ENCODE data around the gene CATSPERZ. TPM values are rescaled to one million over a fixed set of nuclear protein-coding genes. Genes with fewer than 3 reads are reported as not detected.
A peak's percentile ranks its signal among the peaks of the same experiment; 100 is the strongest.

Gene CATSPERZ
- total and polyA plus RNA-seq, 2 donors, result 0.19 to 0.78 TPM

GRCh38 chr11:64284048-64284961, 15.9 kb upstream of the CATSPERZ start, which contains the start of gene BAD:
Gene BAD, minus strand, starts transcription at chr11:64284665. Its CDS starts 297 bp downstream, at chr11:64284368.
- peak within 1 kb of the TSS; percentile 69 to 73 for H3K4me3 ChIP-seq (ENCODE audit: low read length in 2 of 2)
- WGBS, result 6% methylated on average over 44 of the region's 44 CpGs
- peaks cover 0 to 5% of the 10 kb centered on the region in 2 donors for H3K27me3 ChIP-seq (ENCODE audit: control insufficient read depth in 2 of 2, insufficient read depth in 1 of 2, low read length in 1 of 2)
- H3K27ac ChIP-seq (ENCODE audit: low read depth in 1 of 2, low read length in 1 of 2), result peak within 1 kb of the TSS; percentile 81 to 96
- peaks cover 14 to 24% of the 10 kb centered on the region in 2 donors for H3K4me1 ChIP-seq (ENCODE audit: control insufficient read depth in 2 of 2, insufficient read depth in 2 of 2, low read length in 2 of 2)
- peaks cover 16 to 21% of the 10 kb centered on the region in 2 donors for H3K36me3 ChIP-seq (ENCODE audit: control insufficient read depth in 2 of 2, insufficient read depth in 2 of 2, low read length in 1 of 2)
- H3K9me3 ChIP-seq (ENCODE audit: control insufficient read depth in 2 of 2, insufficient read depth in 1 of 2, low read length in 1 of 2), result peaks cover 0 to 7% of the 10 kb centered on the region in 2 donors
- peak; percentile 78 to 95 (median 87) for DNase-seq (ENCODE audit: low read depth in 6 of 9, low spot score in 9 of 9)

GRCh38 chr11:64284962-64285884, 14.9 kb upstream of the CATSPERZ start, which contains the start of gene GPR137:
Gene GPR137, plus strand, starts transcription at chr11:64285848. Its CDS starts 677 bp downstream, at chr11:64286525.
- H3K27me3 ChIP-seq (ENCODE audit: control insufficient read depth in 2 of 2, insufficient read depth in 1 of 2, low read length in 1 of 2), result peaks cover 5 to 15% of the 10 kb centered on the region in 2 donors
- peak within 1 kb of the TSS; percentile 69 to 73 for H3K4me3 ChIP-seq (ENCODE audit: low read length in 2 of 2)
- WGBS, result under 1% methylated on average over 102 of the region's 102 CpGs
- H3K9me3 ChIP-seq (ENCODE audit: control insufficient read depth in 2 of 2, insufficient read depth in 1 of 2, low read length in 1 of 2), result peaks cover 0 to 7% of the 10 kb centered on the region in 2 donors
- peaks cover 14 to 24% of the 10 kb centered on the region in 2 donors for H3K4me1 ChIP-seq (ENCODE audit: control insufficient read depth in 2 of 2, insufficient read depth in 2 of 2, low read length in 2 of 2)
- H3K27ac ChIP-seq (ENCODE audit: low read depth in 1 of 2, low read length in 1 of 2), result peak within 1 kb of the TSS; percentile 81 to 96
- peaks cover 16 to 21% of the 10 kb centered on the region in 2 donors for H3K36me3 ChIP-seq (ENCODE audit: control insufficient read depth in 2 of 2, insufficient read depth in 2 of 2, low read length in 1 of 2)
- peak; percentile 67 to 96 (median 89) for DNase-seq (ENCODE audit: low read depth in 6 of 9, low spot score in 9 of 9)

GRCh38 chr11:64285885-64286800, 14.0 kb upstream of the CATSPERZ start:
- peaks cover 14 to 24% of the 10 kb centered on the region in 2 donors for H3K4me1 ChIP-seq (ENCODE audit: control insufficient read depth in 2 of 2, insufficient read depth in 2 of 2, low read length in 2 of 2)
- DNase-seq (ENCODE audit: low read depth in 6 of 9, low spot score in 9 of 9), result peak in 2 of 9 donors; percentile 39 to 51
- H3K9me3 ChIP-seq (ENCODE audit: control insufficient read depth in 2 of 2, insufficient read depth in 1 of 2, low read length in 1 of 2), result peaks cover 0 to 12% of the 10 kb centered on the region in 2 donors
- H3K4me3 ChIP-seq (ENCODE audit: low read length in 2 of 2), result peak overlapping the region; percentile 69 to 73
- 31% methylated on average over 40 of the region's 40 CpGs for whole genome bisulfite sequencing
- H3K27me3 ChIP-seq (ENCODE audit: control insufficient read depth in 2 of 2, insufficient read depth in 1 of 2, low read length in 1 of 2), result peaks cover 15 to 24% of the 10 kb centered on the region in 2 donors
- H3K27ac ChIP-seq (ENCODE audit: low read depth in 1 of 2, low read length in 1 of 2), result peak overlapping the region in 1 of 2 donors; percentile 81
- peaks cover 14 to 19% of the 10 kb centered on the region in 2 donors for H3K36me3 ChIP-seq (ENCODE audit: control insufficient read depth in 2 of 2, insufficient read depth in 2 of 2, low read length in 1 of 2)

- DNase-seq (ENCODE audit: low read depth in 6 of 9, low spot score in 9 of 9), result no peak
- H3K9me3 ChIP-seq (ENCODE audit: control insufficient read depth in 2 of 2, insufficient read depth in 1 of 2, low read length in 1 of 2), result peaks cover 0 to 12% of the 10 kb centered on the region in 2 donors
- H3K27ac ChIP-seq (ENCODE audit: low read depth in 1 of 2, low read length in 1 of 2), result no peak overlapping the region
- H3K27me3 ChIP-seq (ENCODE audit: control insufficient read depth in 2 of 2, insufficient read depth in 1 of 2, low read length in 1 of 2), result peaks cover 21 to 30% of the 10 kb centered on the region in 2 donors
- H3K4me3 ChIP-seq (ENCODE audit: low read length in 2 of 2), result no peak overlapping the region
- peaks cover 10 to 14% of the 10 kb centered on the region in 2 donors for H3K36me3 ChIP-seq (ENCODE audit: control insufficient read depth in 2 of 2, insufficient read depth in 2 of 2, low read length in 1 of 2)
- WGBS, result 98% methylated on average over 9 of the region's 9 CpGs
- H3K4me1 ChIP-seq (ENCODE audit: control insufficient read depth in 2 of 2, insufficient read depth in 2 of 2, low read length in 2 of 2), result peaks cover 14 to 24% of the 10 kb centered on the region in 2 donors
Measured at GRCh38 chr11:64286801-64287159, 13.4 kb upstream of the CATSPERZ start.

- peaks cover 7 to 8% of the 10 kb centered on the region in 2 donors for H3K36me3 ChIP-seq (ENCODE audit: control insufficient read depth in 2 of 2, insufficient read depth in 2 of 2, low read length in 1 of 2)
- peaks cover 0 to 12% of the 10 kb centered on the region in 2 donors for H3K9me3 ChIP-seq (ENCODE audit: control insufficient read depth in 2 of 2, insufficient read depth in 1 of 2, low read length in 1 of 2)
- H3K27ac ChIP-seq (ENCODE audit: low read depth in 1 of 2, low read length in 1 of 2), result no peak overlapping the region
- peaks cover 17 to 27% of the 10 kb centered on the region in 2 donors for H3K4me1 ChIP-seq (ENCODE audit: control insufficient read depth in 2 of 2, insufficient read depth in 2 of 2, low read length in 2 of 2)
- peaks cover 31 to 40% of the 10 kb centered on the region in 2 donors for H3K27me3 ChIP-seq (ENCODE audit: control insufficient read depth in 2 of 2, insufficient read depth in 1 of 2, low read length in 1 of 2)
- DNase-seq (ENCODE audit: low read depth in 6 of 9, low spot score in 9 of 9), result no peak
- H3K4me3 ChIP-seq (ENCODE audit: low read length in 2 of 2), result no peak overlapping the region
- 99% methylated on average over 33 of the region's 33 CpGs for whole genome bisulfite sequencing
Measured at GRCh38 chr11:64287676-64288352, 12.3 kb upstream of the CATSPERZ start.

- peaks cover 37 to 46% of the 10 kb centered on the region in 2 donors for H3K27me3 ChIP-seq (ENCODE audit: control insufficient read depth in 2 of 2, insufficient read depth in 1 of 2, low read length in 1 of 2)
- peaks cover 2 to 3% of the 10 kb centered on the region in 2 donors for H3K36me3 ChIP-seq (ENCODE audit: control insufficient read depth in 2 of 2, insufficient read depth in 2 of 2, low read length in 1 of 2)
- peaks cover 0 to 12% of the 10 kb centered on the region in 2 donors for H3K9me3 ChIP-seq (ENCODE audit: control insufficient read depth in 2 of 2, insufficient read depth in 1 of 2, low read length in 1 of 2)
- H3K4me3 ChIP-seq (ENCODE audit: low read length in 2 of 2), result no peak overlapping the region
- no peak overlapping the region for H3K27ac ChIP-seq (ENCODE audit: low read depth in 1 of 2, low read length in 1 of 2)
- DNase-seq (ENCODE audit: low read depth in 6 of 9, low spot score in 9 of 9), result no peak
- 97% methylated on average over 9 of the region's 9 CpGs for WGBS
- peaks cover 15 to 24% of the 10 kb centered on the region in 2 donors for H3K4me1 ChIP-seq (ENCODE audit: control insufficient read depth in 2 of 2, insufficient read depth in 2 of 2, low read length in 2 of 2)
Measured at GRCh38 chr11:64288353-64288750, 11.8 kb upstream of the CATSPERZ start.

- H3K27ac ChIP-seq (ENCODE audit: low read depth in 1 of 2, low read length in 1 of 2), result no peak overlapping the region
- peaks cover 0 to 7% of the 10 kb centered on the region in 2 donors for H3K9me3 ChIP-seq (ENCODE audit: control insufficient read depth in 2 of 2, insufficient read depth in 1 of 2, low read length in 1 of 2)
- WGBS, result 96% methylated on average over 13 of the region's 13 CpGs
- peaks cover 0 to 3% of the 10 kb centered on the region in 2 donors for H3K36me3 ChIP-seq (ENCODE audit: control insufficient read depth in 2 of 2, insufficient read depth in 2 of 2, low read length in 1 of 2)
- H3K4me1 ChIP-seq (ENCODE audit: control insufficient read depth in 2 of 2, insufficient read depth in 2 of 2, low read length in 2 of 2), result peaks cover 12 to 17% of the 10 kb centered on the region in 2 donors
- no peak for DNase-seq (ENCODE audit: low read depth in 6 of 9, low spot score in 9 of 9)
- H3K4me3 ChIP-seq (ENCODE audit: low read length in 2 of 2), result no peak overlapping the region
- H3K27me3 ChIP-seq (ENCODE audit: control insufficient read depth in 2 of 2, insufficient read depth in 1 of 2, low read length in 1 of 2), result peaks cover 42 to 53% of the 10 kb centered on the region in 2 donors
Measured at GRCh38 chr11:64289002-64289564, 11.1 kb upstream of the CATSPERZ start.

Measured in thymus (tissue), 11 donors.